ENCODE data around the gene POPDC3. TPM values are rescaled to one million over a fixed set of nuclear protein-coding genes. Genes with fewer than 3 reads are reported as not detected.

Gene POPDC3
- total RNA-seq, 1 experiment from 2014 or later, result 5.7 TPM

GRCh38 chr6:105211831-105212230 lies 32.0 kb upstream of the POPDC3 start:
- no CpG with 5 or more reads among the region's 3 CpGs for WGBS (ENCODE audit: extremely low coverage, insufficient read length, low lambda C conversion rate)
- Mint-ChIP-seq H3K36me3 (ENCODE audit: insufficient read depth in 1 of 3, low read depth in 3 of 3) (no peaks in the 10 kb centered on the region), H3K27ac (no peak overlapping the region), H3K4me3 (no peak overlapping the region), H3K27me3 (ENCODE audit: low read depth) (peaks cover 1% of the 10 kb centered on the region; the same call in 1 of the 2 replicates), H3K9me3 (no peaks in the 10 kb centered on the region), H3K4me1 (peaks cover 0 to 6% of the 10 kb centered on the region in 2 experiments; a peak in 2 of 4 replicates)
- H3T11ph ChIP-seq (ENCODE audit: low read length), result no peak overlapping the region
- H3K27ac ChIP-seq (ENCODE audit: insufficient read length, low read depth, low read length), result no peak overlapping the region
- no peak overlapping the region for H2BK5ac ChIP-seq (ENCODE audit: insufficient read length, low read length)
- H3K79me2 ChIP-seq (ENCODE audit: insufficient read depth, low read length), result no peaks in the 10 kb centered on the region
- no peaks in the 10 kb centered on the region for H3K4me1 ChIP-seq (ENCODE audit: insufficient read depth, low read length)
- no peak overlapping the region for H2AFZ ChIP-seq (ENCODE audit: low read length)
- DNase-seq, result no peak
- H4K5ac ChIP-seq (ENCODE audit: insufficient read length, low read depth, low read length), result no peak overlapping the region
- H2BK120ac ChIP-seq (ENCODE audit: low read depth, low read length, poor library complexity, severe bottlenecking), result no peak overlapping the region
- H2BK20ac ChIP-seq (ENCODE audit: low read depth, low read length, poor library complexity, severe bottlenecking), result no peak overlapping the region
- H4K20me1 ChIP-seq (ENCODE audit: control insufficient read depth, insufficient read depth, insufficient read length), result no peaks in the 10 kb centered on the region
- H3K14ac ChIP-seq (ENCODE audit: insufficient read depth, low read length), result no peak overlapping the region
- no peak overlapping the region for H2BK15ac ChIP-seq (ENCODE audit: low read depth, low read length)
- no peak for TF ChIP-seq CTCF (conservative IDR thresholded peaks at IDR 0.05)
- H3K9ac ChIP-seq (ENCODE audit: extremely low read depth, insufficient read length, low read length), result no peak overlapping the region
- H3K56ac ChIP-seq (ENCODE audit: insufficient read length, low read depth, low read length), result no peak overlapping the region
- H3K23ac ChIP-seq (ENCODE audit: insufficient read length, low read depth, low read length), result no peak overlapping the region
- no peaks in the 10 kb centered on the region for H3K23me2 ChIP-seq (ENCODE audit: insufficient read length, low read depth, low read length, poor library complexity, severe bottlenecking)
- no peaks in the 10 kb centered on the region for H3K9me3 ChIP-seq (ENCODE audit: control insufficient read depth, low read depth, low read length)
- H4K91ac ChIP-seq (ENCODE audit: insufficient read length, low read depth, low read length), result no peak overlapping the region
- H3K79me1 ChIP-seq (ENCODE audit: insufficient read depth, low read depth, low read length, poor library complexity, severe bottlenecking), result no peaks in the 10 kb centered on the region
- H2AK5ac ChIP-seq (ENCODE audit: insufficient read length, low read length), result no peak overlapping the region
- no peak overlapping the region for H4K8ac ChIP-seq (replicated peaks; ENCODE audit: insufficient read length, low read depth, low read length)
- H2BK12ac ChIP-seq (ENCODE audit: insufficient read length, low read depth, low read length), result no peak overlapping the region
- H3K4me2 ChIP-seq (ENCODE audit: insufficient read depth, insufficient read length, low read length), result no peak overlapping the region
- no peaks in the 10 kb centered on the region for H3K27me3 ChIP-seq (ENCODE audit: insufficient read depth, low read length)
- no peak overlapping the region for H3K4ac ChIP-seq (ENCODE audit: low read depth, low read length)
- H3K18ac ChIP-seq (ENCODE audit: insufficient read length, low read depth, low read length), result no peak overlapping the region
